NCI-H146 (cell line): ENCODE measurements around the gene THOC6.
"Not testable (repeated sequence)": the region's sequence is repeated elsewhere in the genome, so short reads cannot be mapped to it uniquely, and the experiment has no call there.

Source experiments
- DNase-seq: peaks from one replicate; lab custom pipeline; 2025; lab: John Stamatoyannopoulos, UW

Gene THOC6

GRCh38 chr16:3072148-3072547 is 48.3 kb downstream of the THOC6 start:
- not testable (repeated sequence) for DNase-seq

DNA sequence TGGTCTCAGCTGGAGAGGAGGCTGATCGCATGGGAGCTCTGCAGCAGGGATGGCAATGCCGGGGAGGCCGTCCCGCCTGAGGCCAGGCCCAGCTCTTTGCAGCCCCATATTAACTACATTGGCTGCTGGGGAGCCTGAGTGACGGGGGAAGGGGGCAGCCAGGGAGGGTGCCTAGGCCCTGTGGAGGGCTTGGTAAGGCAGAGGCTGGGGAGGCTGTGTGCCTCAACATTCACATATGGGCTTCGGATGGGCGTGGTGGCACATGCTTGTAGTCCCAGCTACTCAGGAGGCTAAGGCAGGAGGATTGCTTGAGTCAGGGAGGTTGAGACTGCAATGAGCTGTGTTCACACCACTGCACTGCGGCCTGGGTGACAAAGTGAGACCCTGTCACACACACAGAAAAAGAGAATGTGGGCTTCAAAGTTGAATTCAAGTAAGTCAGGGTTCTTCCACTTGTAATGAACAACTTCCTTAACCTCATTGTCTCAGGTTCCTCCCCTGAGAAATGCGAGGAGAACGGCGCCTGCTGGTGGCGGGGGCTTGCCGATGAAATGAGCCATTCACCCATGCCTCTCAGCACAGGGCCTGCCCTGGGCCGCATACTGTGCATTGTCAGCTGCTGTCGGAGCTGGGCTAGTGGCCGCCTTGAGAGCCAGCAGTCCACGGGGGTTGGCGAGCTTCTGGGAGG is 48.9 kb downstream of the THOC6 start:
- not testable (repeated sequence) for DNase-seq

- no peak for DNase-seq
These were observed 49.6 kb downstream of the THOC6 start for GRCh38 chr16:3073448-3073847.

DNA sequence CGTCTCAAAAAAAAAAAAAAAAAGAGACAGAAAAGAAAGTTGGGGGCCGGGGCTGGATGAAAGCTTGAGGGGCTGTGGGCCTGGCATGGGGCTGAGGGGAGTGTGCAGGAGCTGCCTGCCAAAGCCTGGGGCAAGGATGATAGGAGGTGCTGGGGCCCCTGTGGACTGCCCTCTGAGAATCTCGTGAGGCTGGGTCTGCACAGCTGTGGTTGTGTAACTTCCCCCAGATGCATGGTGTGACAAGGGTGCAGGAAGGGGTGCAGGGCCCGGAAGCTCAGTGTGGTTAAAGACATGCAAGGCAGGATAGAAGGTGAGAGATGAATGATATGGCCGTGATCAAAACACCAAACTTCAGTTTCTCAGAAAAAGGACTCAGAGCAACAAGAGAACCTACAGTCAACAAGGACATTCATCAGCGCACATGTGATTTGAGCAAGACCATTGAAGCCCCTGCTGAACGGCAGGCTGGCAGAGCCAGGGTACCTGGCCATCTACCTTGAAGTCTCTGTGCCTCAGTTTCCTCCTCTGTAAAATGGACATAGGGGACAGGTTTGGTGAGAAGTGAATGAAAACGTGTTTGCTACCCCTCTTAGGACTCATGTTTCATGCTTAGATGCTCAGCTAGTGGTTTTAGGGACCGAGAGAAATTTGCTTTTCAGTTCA is 51.2 kb downstream of the THOC6 start:
- DNase-seq: no peak

DNA sequence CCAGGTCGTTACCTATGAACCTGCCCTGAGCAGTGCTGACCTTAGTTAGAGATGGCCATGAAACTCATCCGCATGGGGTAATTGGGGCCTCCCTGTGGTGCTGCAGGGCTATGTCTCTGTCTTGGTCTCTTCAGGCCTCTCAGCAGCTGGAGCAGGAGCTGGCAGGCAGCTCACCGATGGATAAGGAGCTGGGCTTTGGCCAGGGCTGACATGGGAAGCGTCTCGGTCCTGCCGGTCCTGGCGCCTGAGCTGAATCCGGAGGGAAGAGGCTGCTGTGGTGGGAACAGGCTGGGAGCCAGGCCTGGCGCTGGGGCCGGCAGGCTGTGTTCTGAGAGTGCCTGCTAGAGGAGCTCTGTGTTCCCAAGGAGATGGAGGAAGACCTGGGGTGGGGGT is 51.7 kb downstream of the THOC6 start:
- DNase-seq: no peak

DNA sequence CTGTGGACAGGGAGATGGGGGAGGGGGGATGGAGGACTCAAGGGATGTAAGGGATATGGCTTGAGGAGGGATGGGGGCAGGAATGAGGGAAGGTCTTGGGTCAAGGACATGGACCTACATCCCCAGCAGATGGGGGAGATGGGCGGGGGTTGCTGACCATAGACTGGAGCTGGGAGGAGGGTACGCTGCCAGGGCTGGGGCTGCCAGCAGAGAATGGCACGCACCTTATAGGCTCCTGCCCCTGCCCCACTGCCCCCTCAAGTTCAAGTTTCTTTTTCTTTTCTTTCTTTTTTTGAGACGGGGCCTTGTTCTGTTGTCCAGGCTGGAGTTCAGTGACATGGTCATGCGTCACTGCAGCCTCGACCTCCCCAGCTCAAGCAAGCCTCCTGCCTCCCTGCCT is 52.1 kb downstream of the THOC6 start:
- DNase-seq: not testable (repeated sequence)

DNA sequence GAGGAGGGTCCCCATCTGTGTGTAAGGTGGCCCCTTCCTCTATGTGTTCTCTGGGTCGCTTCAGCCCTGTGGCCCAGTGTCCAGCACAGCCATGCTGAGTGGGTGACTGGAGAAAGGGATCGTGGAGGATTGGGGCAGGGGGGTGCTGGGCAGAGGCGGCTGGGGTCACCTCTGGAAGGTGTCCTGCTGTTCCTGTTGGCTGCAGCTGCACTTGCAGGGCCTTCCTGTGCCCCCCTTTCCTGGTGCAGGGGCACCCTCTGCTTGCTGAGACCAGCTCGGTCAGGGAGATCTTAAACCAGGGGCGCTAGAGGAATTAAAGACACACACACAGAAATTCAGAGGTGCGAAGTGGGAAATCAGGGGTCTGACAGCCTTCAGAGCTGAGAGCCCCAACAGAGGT is 52.7 kb downstream of the THOC6 start:
- DNase-seq: no peak
